ENCODE measurements around the gene PLAAT5.
"Not testable (repeated sequence)": the region's sequence is repeated elsewhere in the genome, so short reads cannot be mapped to it uniquely, and the experiment has no call there.

Gene PLAAT5, protein sequence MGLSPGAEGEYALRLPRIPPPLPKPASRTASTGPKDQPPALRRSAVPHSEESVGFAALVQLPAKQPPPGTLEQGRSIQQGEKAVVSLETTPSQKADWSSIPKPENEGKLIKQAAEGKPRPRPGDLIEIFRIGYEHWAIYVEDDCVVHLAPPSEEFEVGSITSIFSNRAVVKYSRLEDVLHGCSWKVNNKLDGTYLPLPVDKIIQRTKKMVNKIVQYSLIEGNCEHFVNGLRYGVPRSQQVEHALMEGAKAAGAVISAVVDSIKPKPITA

DNA sequence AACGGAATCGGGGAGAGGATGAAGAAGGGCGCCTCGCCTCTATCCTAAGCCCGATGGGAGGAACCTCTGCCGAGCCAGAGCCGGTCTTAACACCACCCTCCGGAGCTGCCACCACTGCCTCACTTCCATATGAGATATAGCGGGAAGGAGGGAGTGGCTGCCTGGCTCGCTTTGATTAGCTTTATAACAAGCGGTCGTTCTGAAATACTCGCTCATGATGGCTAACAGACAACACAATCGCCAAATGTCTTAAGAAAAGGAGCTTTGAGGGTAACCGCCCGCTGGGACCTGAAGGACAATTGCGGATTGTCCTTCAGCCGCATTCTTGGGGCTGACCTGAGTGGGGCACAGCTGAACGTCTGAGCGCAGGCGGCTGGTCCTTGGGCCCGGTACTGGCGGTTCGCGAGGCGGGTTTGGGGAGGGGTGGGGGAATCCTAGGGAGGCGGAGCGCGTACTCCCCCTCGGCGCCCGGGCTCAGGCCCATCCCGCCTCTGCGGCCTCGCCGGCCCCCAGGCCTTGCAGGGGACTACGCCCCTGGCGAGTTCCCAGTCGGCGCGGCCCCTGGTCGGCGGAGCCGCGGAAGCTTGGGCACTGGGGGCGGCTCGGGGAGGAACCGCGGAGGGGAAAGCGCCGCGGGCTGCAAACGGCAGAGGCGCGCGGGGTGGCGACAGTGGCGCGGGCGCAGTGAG, at the start of gene PLAAT5:
TSS of gene PLAAT5 (minus strand) at position 617 of the 689 bp plus-strand sequence. CDS start at position 484, 133 bp downstream.
- peak; percentile 80 for DNase-seq

- peak; percentile 55 for DNase-seq
Observed at GRCh38 chr11:63537293-63538101, 46.5 kb upstream of the PLAAT5 start.

GRCh38 chr11:63536669-63537292, 45.8 kb upstream of the PLAAT5 start, which contains the start of gene PLAAT4:
PLAAT4 (plus strand) TSS chr11:63536808; CDS start chr11:63536869, 61 bp downstream.
- DNase-seq = no peak

GRCh38 chr11:63535734-63536133, 44.8 kb upstream of the PLAAT5 start:
- DNase-seq = no peak

GRCh38 chr11:63534895-63535461, 44.0 kb upstream of the PLAAT5 start:
- no peak for DNase-seq

- DNase-seq = no peak
Observed at GRCh38 chr11:63534076-63534475, 43.1 kb upstream of the PLAAT5 start.

DNA sequence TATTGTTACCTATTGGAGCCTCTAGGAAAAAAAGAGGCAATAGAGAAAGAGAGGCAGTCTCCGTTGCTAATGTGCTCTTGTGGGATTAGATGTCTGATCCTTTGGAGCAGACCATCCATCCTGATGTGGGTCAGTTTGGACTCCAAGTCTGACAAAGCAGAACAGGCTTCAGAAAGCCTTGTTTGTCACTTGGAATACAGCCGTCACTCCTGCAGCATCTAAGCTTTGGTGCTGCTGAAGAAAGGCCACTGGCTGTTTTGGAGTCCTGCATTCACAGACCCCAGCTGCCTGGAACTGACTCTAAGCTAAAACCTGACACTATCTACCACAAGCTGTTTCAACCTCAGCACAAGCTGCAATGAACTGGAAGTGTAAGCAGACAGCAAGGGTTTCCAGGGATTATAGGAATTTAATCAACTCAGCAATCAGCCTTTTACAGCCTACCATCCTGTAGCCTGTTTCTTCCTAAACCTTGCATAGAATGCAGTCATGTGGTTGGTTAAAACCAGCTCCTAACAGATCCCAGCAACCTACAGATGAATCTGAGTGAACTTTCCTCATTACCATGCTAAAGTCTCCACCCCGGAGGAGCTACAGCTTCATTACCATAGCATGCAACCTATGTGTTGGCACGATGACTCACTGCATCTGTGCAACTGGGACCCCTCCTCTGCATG, 42.0 kb upstream of the PLAAT5 start:
- peak; percentile 35 for DNase-seq

- no peak for DNase-seq
Observed at GRCh38 chr11:63532117-63532516, 41.1 kb upstream of the PLAAT5 start.

DNA sequence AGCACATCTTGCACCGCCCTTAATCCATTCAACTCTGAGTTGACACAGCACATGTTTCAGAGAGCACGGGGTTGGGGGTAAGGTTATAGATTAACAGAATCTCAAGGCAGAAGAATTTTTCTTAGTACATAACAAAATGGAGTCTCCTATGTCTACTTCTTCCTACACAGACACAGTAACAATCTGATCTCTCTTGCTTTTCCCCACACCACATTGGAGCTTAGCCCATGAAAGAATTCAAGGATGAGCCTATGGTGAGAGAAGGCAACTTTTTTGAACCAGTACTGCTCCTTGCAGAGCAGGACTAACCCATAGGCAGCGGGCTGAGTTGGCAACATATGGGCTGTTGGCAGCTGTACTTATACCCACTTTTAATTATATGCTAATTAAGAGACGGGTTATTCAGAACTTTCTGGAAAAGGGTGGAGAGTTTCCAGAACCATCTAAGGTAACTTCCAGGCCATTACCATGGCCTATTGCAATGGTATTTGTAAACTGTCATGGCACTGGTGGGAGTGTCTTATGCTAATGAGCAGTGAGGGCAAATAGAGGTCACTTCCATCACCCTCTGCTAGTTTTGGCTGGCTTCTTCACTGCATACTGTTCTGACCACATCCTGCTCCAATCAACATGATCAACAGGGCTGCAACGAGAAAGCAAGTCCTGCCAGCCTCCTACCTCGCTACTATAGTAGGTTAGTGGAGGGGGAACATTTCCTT, 40.3 kb upstream of the PLAAT5 start:
- not testable (repeated sequence) for DNase-seq

- no peak for DNase-seq
Observed at GRCh38 chr11:63530021-63530420, 39.1 kb upstream of the PLAAT5 start.

- not testable (repeated sequence) for DNase-seq
Observed at GRCh38 chr11:63529373-63529772, 38.4 kb upstream of the PLAAT5 start.

GRCh38 chr11:63528729-63529278, 37.8 kb upstream of the PLAAT5 start:
- not testable (repeated sequence) for DNase-seq

GRCh38 chr11:63528156-63528555, 37.2 kb upstream of the PLAAT5 start:
- not testable (repeated sequence) for DNase-seq

DNA sequence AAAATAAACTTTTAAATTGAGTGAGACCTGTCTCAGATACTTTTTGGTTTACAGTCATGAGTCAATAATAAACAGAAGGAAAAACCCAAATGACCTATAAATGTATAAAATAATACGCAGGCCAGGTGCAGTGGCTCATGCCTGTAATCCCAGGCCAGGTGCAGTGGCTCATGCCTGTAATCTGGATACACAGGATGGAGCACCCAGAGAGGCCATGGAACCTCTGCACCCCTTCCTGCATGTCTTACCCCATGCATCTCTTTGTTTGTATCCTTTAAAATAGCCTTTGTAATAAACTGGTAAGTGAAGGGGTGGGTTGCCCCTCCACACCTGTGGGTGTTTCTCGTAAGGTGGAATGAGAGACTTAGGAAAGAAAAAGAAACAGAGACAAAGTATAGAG, 36.7 kb upstream of the PLAAT5 start:
- no peak for DNase-seq

DNA sequence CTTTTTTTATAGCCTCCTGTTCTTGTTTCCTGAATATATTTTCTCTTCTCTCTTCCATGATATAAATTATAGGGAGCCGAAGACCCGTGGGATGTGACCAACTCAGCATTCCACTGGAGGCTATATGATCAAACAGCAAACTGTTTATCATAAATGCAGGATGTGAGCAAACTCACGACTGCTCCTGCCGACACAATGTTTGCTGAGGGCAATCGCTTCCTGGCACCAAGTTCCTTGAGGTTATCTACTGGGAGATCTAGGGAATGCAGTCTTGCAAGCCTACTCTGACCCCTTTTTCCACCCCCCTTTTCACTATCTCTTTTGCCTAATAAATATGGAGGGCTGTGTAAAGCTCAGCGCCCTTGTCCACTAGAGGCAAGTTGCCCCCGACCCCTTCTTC, 32.2 kb upstream of the PLAAT5 start:
- DNase-seq = no peak

DNA sequence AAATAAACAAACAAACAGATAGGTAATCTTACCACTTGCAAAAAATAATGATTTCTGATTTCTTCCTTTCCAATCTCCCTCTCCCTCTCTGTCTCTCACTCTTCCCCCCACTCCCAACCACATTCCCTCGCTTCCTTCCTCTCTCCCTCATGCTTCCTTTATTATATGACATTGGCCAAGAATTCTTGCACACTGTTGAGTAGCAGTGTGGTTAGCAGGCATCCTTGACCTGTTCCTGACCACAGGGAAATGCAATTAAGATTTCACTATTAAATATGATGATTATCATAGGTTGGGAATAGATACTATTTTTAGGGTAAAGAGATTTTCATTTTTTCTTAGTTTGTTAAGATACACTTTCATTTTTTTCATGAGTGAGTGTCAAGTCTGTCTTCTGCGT, 30.9 kb upstream of the PLAAT5 start:
- no peak for DNase-seq

DNA sequence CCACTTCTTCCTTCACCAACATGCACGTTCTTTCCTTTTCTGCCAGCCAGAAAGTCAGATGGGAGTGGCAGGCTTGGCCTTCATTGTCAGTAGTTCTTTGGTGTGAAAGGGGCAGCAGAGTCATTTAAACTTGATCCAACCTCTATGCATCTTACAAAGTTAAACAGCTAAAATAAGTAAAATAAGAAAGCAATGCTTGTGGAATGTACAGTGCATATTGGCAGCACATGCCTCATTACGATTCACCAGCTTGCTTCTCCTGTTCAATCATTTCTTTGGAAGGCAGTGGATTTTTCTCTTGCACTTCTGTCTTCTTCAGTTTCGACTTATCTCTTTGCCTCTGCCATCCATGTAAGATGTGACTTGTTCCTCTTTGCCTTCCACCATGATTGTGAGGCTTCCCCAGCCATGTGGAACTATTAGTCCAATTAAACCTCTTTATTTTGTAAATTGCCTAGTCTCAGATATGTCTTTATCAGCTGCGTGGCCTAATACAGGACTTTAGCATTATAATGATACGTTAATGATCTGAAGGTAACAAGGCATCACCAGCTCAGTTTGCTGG, 29.7 kb upstream of the PLAAT5 start:
- no peak for DNase-seq

- DNase-seq = no peak
Observed at GRCh38 chr11:63518548-63518947, 27.6 kb upstream of the PLAAT5 start.

DNA sequence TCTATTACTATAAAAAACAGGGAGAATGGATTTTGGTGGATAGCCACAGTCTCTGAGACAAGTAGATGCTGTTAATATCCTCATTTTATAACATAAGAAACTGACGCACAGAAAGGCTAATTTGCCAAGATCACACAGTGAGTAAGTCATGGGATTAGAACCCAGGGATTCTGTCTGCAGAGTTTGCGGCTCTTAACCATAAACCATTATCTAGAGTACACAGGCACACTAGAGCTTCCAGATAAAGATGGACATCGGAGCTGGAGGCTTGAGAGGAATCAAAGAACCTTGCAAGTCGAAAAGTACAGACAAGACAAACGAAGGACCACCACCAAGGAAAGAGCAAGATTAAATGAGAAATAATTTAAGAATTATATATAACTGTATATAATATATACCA, 26.2 kb upstream of the PLAAT5 start:
- no peak for DNase-seq

- DNase-seq = no peak
Observed at GRCh38 chr11:63516109-63516508, 25.1 kb upstream of the PLAAT5 start.

- no peak for DNase-seq
Observed at GRCh38 chr11:63512816-63513215, 21.8 kb upstream of the PLAAT5 start.

Measured in retina (tissue), 1 donor.